Duodenal mucosa (tissue), 2 donors: ENCODE measurements around the gene EFNB3.

Source experiments
- H3K27ac ChIP-seq: one replicate; pipeline ENCODE4 v1.7.0; 2013; ENCODE audit warnings: low read depth, low read length
- H3K27me3 ChIP-seq, 2 donors: one replicate each; pipeline ENCODE4 v1.7.0; 2013; ENCODE audit warnings: low read length in 2 of 2, control low read depth in 1 of 2; ENCODE audit not compliant: insufficient read depth in 2 of 2, control insufficient read depth in 1 of 2
- H3K36me3 ChIP-seq, 2 donors: one replicate each; pipeline ENCODE4 v1.7.0; 2013; ENCODE audit warnings: low read length in 2 of 2, control low read depth in 1 of 2; ENCODE audit not compliant: insufficient read depth in 2 of 2, control insufficient read depth in 1 of 2
- H3K4me1 ChIP-seq, 2 donors: one replicate each; pipeline ENCODE4 v1.7.0; 2013; ENCODE audit warnings: low read length in 2 of 2, control low read depth in 1 of 2; ENCODE audit not compliant: insufficient read depth in 2 of 2, control insufficient read depth in 1 of 2
- H3K4me3 ChIP-seq, 2 donors: one replicate each; pipeline ENCODE4 v1.7.0; 2013; ENCODE audit warnings: low read length in 2 of 2, low read depth in 1 of 2
- H3K9ac ChIP-seq, 2 donors: one replicate each; pipeline ENCODE4 v1.7.0; 2013; ENCODE audit warnings: low read length in 2 of 2, low read depth in 1 of 2
- H3K9me3 ChIP-seq, 2 donors: one replicate each; pipeline ENCODE4 v1.7.0; 2013; ENCODE audit warnings: low read length in 2 of 2, control low read depth in 1 of 2; ENCODE audit not compliant: control insufficient read depth in 1 of 2

Gene EFNB3

DNA sequence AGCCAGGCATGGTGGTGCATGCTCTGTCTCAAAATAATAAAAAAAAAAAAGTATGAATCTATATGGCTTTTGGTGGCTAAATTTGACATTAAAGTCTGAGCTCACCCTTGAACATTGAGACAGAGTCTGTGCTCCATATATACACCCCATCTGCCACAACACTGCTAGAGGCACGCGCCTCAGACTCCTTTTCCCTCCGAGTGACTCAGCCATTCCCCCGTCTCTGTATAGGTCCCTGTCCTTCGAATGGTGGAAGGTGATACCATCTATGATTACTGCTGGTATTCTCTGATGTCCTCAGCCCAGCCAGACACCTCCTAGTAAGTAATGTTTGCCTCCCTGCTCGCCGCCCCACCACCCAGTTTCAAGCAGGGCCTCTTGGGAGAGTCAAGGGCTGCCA, 4.5 kb upstream of the EFNB3 start:
- Histone ChIP-seq H3K36me3 (peaks cover 3 to 19% of the 10 kb centered on the region in 2 donors), H3K4me3 (no peak overlapping the region), H3K9ac (no peak overlapping the region), H3K27ac (no peak overlapping the region), H3K9me3 (no peaks in the 10 kb centered on the region), H3K27me3 (peaks cover 10 to 19% of the 10 kb centered on the region in 2 donors), H3K4me1 (peaks cover 6% of the 10 kb centered on the region in 2 donors)

DNA sequence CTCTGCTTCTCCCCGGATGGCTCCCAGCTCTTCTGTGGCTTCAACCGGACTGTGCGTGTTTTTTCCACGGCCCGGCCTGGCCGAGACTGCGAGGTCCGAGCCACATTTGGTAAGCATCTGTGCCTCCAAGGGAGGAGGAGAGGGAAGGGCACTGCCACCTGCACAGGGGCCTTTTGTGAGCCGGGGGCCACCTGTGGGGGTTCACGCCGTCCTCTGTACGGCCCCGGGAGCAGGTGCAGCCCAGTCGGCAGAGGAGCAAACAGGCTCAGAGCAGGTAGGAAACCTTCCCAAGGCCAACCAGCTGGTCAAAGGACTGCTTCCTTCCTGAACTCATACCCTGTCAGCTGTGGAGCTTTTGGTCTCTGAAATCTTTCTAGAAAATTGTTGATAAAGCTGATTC, 3.3 kb upstream of the EFNB3 start:
- H3K9me3 ChIP-seq = no peaks in the 10 kb centered on the region
- no peak overlapping the region for H3K4me3 ChIP-seq
- no peak overlapping the region for H3K27ac ChIP-seq
- H3K36me3 ChIP-seq = peaks cover 3 to 15% of the 10 kb centered on the region in 2 donors
- no peak overlapping the region for H3K9ac ChIP-seq
- peaks cover 6% of the 10 kb centered on the region in 2 donors for H3K4me1 ChIP-seq
- peaks cover 22 to 29% of the 10 kb centered on the region in 2 donors for H3K27me3 ChIP-seq

DNA sequence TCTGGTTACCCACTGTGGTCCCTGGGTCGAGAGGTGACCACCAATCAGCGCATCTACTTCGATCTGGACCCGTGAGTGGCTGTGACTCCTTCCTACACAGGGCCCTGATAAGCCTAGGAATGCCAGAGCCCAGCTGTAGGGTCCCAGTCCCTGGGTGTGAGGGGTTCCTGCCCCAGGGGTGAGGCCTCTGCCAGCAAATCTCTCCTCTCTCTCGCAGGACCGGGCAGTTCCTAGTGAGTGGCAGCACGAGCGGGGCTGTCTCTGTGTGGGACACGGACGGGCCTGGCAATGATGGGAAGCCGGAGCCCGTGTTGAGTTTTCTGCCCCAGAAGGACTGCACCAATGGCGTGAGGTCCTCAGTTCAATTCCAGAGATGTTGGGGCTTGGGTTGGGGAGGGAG, 2.2 kb upstream of the EFNB3 start:
- Histone ChIP-seq H3K36me3 (peaks cover 3 to 15% of the 10 kb centered on the region in 2 donors), H3K27ac (no peak overlapping the region), H3K9ac (no peak overlapping the region)

DNA sequence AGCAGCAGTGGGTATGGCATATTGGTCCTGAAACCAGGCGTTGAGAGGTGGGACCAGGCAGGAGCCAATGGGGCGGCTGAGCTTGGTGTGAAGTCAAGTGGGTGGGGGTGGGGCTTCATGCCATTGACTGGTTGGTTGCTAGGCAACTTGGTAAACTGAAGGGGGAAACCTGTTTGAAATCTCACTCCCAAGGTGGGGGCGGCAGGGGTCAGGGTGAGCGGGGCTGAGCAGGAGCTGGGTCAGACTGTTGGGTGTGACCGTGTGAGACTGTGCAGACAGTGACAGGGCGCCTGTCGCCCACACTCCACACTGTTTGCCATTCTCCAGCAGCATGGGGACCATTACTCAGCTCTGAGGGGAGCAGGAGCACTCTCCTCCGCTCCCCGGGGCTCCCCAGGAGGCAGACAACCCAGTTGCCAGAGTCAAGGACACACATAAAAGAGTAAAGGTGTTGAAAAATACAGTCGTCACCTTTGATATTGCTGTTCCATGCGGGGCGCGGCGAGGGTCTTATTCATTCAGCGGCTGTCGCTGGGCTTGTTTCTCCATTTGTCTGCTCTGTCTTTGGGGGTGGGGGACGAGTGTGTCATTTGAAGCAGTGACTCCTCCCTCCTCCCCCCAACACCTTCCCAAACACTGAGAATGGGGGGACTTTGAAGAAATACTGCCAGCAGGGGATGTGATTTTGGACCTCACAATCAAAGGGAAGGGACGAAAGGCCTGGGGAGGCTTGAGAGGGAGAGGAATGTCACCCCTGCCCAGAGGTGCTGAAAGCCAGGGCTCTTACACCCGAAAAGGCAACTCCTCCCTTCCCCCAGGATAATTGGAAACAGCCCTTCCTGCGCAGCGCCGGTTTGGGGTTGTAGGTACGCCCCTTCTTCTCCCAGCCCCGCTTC, 1.2 kb upstream of the EFNB3 start:
- Histone ChIP-seq H3K27ac (no peak overlapping the region), H3K4me1 (peaks cover 6% of the 10 kb centered on the region in 2 donors), H3K36me3 (peaks cover 3 to 15% of the 10 kb centered on the region in 2 donors), H3K27me3 (peaks cover 30 to 39% of the 10 kb centered on the region in 2 donors), H3K9me3 (no peaks in the 10 kb centered on the region), H3K4me3 (no peak overlapping the region), H3K9ac (no peak overlapping the region)

More for the DNA sequence above, 2.2 kb upstream of the EFNB3 start:
- H3K27me3 ChIP-seq = peaks cover 30 to 39% of the 10 kb centered on the region in 2 donors
- no peak overlapping the region for H3K4me3 ChIP-seq
- peaks cover 6% of the 10 kb centered on the region in 2 donors for H3K4me1 ChIP-seq
- H3K9me3 ChIP-seq = no peaks in the 10 kb centered on the region

DNA sequence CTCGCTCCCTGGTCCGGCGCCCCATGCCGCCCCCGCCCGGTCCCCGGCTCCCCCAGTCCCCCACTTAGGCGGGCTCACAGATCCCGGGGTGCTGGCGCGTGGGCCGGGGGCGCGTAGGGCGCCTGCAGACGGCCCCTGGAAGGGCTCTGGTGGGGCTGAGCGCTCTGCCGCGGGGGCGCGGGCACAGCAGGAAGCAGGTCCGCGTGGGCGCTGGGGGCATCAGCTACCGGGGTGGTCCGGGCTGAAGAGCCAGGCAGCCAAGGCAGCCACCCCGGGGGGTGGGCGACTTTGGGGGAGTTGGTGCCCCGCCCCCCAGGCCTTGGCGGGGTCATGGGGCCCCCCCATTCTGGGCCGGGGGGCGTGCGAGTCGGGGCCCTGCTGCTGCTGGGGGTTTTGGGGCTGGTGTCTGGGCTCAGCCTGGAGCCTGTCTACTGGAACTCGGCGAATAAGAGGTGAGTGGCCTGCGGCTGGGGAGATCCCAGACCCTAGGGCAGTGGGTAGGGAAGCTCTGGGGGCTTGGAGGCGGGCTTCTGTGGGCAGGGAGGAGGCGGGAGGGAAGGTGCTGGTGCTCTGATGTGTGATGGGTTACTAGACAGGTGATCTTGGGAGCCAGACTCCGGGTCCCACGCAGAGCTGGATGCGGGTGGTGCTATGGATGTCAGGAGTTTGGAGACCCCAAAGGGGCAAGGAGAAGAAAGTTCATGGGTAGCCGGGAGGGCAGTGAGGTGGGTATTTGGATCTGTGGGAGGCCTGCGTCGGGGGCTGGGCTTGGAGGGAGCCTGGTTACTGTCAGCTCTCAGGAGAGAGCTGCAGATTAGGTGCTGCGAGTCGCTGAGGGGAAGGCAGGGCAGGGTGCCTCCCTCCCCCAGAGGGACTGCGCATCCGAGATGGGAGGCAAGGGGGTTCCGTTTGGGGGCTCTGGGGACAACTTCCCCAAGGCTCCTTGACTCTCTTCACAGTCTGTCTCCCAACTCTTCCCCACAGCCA, 560 bp downstream of the EFNB3 start:
- Histone ChIP-seq H3K36me3 (peaks cover 3 to 15% of the 10 kb centered on the region in 2 donors), H3K9ac (no peak overlapping the region), H3K9me3 (no peaks in the 10 kb centered on the region), H3K27me3 (peaks cover 30 to 43% of the 10 kb centered on the region in 2 donors), H3K4me3 (no peak overlapping the region), H3K4me1 (peaks cover 6% of the 10 kb centered on the region in 2 donors), H3K27ac (no peak overlapping the region)

DNA sequence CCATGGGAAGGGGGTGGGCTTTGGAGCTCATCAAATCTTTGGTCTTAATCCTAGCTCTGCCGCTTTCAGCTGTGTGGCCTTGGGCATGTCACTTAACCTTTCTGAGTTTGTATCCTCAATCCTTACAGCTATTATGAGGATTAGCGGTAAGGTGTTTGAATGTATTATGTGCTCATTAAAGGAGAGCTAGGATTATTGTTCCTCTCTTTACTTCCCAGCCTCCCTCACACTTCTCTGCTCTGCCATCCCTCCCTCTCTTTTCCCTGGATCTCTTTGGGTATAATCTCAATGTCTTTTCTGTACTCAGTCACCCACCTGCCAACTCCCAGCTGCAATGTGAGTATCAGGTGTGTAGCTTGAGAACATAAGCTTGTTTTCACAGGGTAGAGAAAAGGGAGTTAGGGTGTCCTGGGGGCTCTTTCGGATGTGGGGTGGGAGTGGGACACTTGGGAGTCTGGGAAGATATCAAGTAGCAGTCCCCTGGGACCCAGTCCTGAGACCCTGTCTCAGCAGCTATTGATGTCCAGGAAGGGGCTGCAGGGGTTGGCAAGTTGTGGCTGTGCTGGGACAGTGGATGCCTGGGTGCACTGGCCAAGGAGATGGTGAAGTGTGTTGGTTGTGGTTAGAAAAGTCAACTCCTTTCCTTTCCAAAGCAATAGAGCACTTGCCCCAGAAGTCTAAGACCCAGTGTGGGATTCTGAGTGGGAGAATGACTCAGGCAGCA, 1.8 kb downstream of the EFNB3 start:
- no peak overlapping the region for H3K9ac ChIP-seq
- peaks cover 6% of the 10 kb centered on the region in 2 donors for H3K4me1 ChIP-seq
- peaks cover 33 to 50% of the 10 kb centered on the region in 2 donors for H3K27me3 ChIP-seq
- no peak overlapping the region for H3K4me3 ChIP-seq
- H3K9me3 ChIP-seq = no peaks in the 10 kb centered on the region
- H3K36me3 ChIP-seq = peaks cover 2 to 8% of the 10 kb centered on the region in 2 donors
- no peak overlapping the region for H3K27ac ChIP-seq

DNA sequence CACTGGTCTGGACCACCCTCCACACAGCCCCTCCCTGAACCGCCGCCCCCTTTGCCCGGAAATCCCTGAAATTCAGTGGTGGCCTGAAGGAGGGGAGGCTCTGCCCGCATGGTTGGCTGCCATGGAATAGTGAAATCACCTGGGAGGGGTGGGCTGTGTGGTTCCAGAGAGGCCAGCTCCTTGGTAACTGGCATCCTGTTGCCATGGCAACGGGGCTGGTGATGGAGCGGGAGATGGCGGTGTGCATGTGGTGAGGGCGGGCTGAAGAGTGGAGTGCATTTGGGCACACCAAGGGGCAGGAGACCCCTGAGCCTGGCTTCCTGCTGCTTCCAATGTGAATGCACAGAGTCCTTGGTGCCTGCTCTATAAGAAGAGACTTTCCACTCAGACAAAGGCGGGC, 2.4 kb downstream of the EFNB3 start:
- Histone ChIP-seq H3K4me1 (peaks cover 6% of the 10 kb centered on the region in 2 donors), H3K27me3 (peaks cover 39 to 56% of the 10 kb centered on the region in 2 donors), H3K9ac (no peak overlapping the region), H3K4me3 (no peak overlapping the region), H3K27ac (no peak overlapping the region), H3K9me3 (no peaks in the 10 kb centered on the region), H3K36me3 (peaks cover 0 to 1% of the 10 kb centered on the region in 2 donors)

DNA sequence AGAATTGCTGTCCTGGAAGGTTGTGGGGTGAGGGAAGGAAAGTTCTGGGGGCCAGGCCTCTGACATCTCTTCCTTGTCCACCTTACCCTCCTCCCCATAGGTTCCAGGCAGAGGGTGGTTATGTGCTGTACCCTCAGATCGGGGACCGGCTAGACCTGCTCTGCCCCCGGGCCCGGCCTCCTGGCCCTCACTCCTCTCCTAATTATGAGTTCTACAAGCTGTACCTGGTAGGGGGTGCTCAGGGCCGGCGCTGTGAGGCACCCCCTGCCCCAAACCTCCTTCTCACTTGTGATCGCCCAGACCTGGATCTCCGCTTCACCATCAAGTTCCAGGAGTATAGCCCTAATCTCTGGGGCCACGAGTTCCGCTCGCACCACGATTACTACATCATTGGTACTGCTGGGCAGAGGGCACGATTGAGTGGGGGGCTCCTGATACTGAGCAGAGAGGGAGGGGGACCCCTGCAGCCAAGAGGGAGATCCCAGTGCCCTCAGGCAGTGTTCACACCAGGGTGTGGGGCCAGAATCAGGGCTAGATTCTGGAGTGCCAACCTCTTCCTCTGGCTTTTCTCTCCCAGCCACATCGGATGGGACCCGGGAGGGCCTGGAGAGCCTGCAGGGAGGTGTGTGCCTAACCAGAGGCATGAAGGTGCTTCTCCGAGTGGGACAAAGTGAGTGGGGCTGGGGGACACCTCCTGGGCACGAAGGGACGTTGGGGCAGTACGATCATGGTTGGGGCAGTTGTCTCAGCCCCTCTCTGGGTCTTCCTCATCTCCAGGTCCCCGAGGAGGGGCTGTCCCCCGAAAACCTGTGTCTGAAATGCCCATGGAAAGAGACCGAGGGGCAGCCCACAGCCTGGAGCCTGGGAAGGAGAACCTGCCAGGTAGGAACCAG, 3.1 kb downstream of the EFNB3 start:
- no peak overlapping the region for H3K27ac ChIP-seq
- no peaks in the 10 kb centered on the region for H3K9me3 ChIP-seq
- H3K27me3 ChIP-seq = peaks cover 43 to 58% of the 10 kb centered on the region in 2 donors
- no peak overlapping the region for H3K9ac ChIP-seq
- peaks cover 6% of the 10 kb centered on the region in 2 donors for H3K4me1 ChIP-seq
- no peak overlapping the region for H3K4me3 ChIP-seq
- H3K36me3 ChIP-seq = no peaks in the 10 kb centered on the region

DNA sequence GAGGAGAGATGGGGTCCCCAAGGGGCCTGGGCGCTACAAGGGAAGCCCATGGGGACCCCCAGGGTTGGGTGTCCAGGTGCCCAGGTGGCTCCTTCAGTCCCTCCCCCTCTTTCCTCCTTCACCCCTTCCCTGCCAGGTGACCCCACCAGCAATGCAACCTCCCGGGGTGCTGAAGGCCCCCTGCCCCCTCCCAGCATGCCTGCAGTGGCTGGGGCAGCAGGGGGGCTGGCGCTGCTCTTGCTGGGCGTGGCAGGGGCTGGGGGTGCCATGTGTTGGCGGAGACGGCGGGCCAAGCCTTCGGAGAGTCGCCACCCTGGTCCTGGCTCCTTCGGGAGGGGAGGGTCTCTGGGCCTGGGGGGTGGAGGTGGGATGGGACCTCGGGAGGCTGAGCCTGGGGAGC, 4.0 kb downstream of the EFNB3 start:
- Histone ChIP-seq H3K36me3 (no peaks in the 10 kb centered on the region), H3K9me3 (no peaks in the 10 kb centered on the region), H3K9ac (no peak overlapping the region), H3K27me3 (peaks cover 49 to 61% of the 10 kb centered on the region in 2 donors), H3K4me3 (no peak overlapping the region), H3K27ac (no peak overlapping the region), H3K4me1 (peaks cover 6% of the 10 kb centered on the region in 2 donors)
